Skin of body (tissue), 2 donors: ENCODE results near the gene ANKS4B. TPM values are rescaled to one million over a fixed set of nuclear protein-coding genes. Genes with fewer than 3 reads are reported as not detected.
"Not testable (repeated sequence)": the region's sequence is repeated elsewhere in the genome, so short reads cannot be mapped to it uniquely, and the experiment has no call there.

Experiments used
- DNase-seq: peaks from one replicate; lab custom pipeline; 2025; lab: John Stamatoyannopoulos, UW
- total RNA-seq: library from RNA; depleted of rRNA; stranded (reverse); fragments of >200 nt; gene quantifications from one replicate; pipeline ENCODE4 v1.2.3, GENCODE V29; 2014

The ANKS4B gene
- not detected for total RNA-seq

- DNase-seq = no peak
Observed at GRCh38 chr16:21233521-21234150, at the start of gene ANKS4B. ANKS4B (plus strand) TSS chr16:21233699; CDS start chr16:21233738, 39 bp downstream.

- DNase-seq = no peak
Observed at GRCh38 chr16:21183995-21184394, 49.5 kb upstream of the ANKS4B start.

GRCh38 chr16:21184834-21185233 lies 48.7 kb upstream of the ANKS4B start:
- no peak for DNase-seq

- DNase-seq = no peak
Observed at GRCh38 chr16:21185659-21186325, 47.7 kb upstream of the ANKS4B start.

- no peak for DNase-seq
Observed at GRCh38 chr16:21186326-21186691, 47.2 kb upstream of the ANKS4B start.

GRCh38 chr16:21189311-21189710 lies 44.2 kb upstream of the ANKS4B start:
- no peak for DNase-seq

GRCh38 chr16:21190013-21190412 lies 43.5 kb upstream of the ANKS4B start:
- no peak for DNase-seq

- DNase-seq = no peak
Observed at GRCh38 chr16:21190599-21190998, 42.9 kb upstream of the ANKS4B start.

- no peak for DNase-seq
Observed at GRCh38 chr16:21192991-21193390, 40.5 kb upstream of the ANKS4B start.

- peak; percentile 49 for DNase-seq
Observed at GRCh38 chr16:21194771-21195301, 38.7 kb upstream of the ANKS4B start.

- DNase-seq = not testable (repeated sequence)
Observed at GRCh38 chr16:21195330-21195729, 38.2 kb upstream of the ANKS4B start.

GRCh38 chr16:21197112-21197511 lies 36.4 kb upstream of the ANKS4B start:
- DNase-seq = no peak

- no peak for DNase-seq
Observed at GRCh38 chr16:21197621-21198020, 35.9 kb upstream of the ANKS4B start.

- no peak for DNase-seq
Observed at GRCh38 chr16:21199607-21200218, 33.8 kb upstream of the ANKS4B start.

GRCh38 chr16:21203155-21203797 lies 30.2 kb upstream of the ANKS4B start:
- DNase-seq = no peak

GRCh38 chr16:21205303-21205702 lies 28.2 kb upstream of the ANKS4B start:
- no peak for DNase-seq

GRCh38 chr16:21206550-21206949 lies 26.9 kb upstream of the ANKS4B start:
- no peak for DNase-seq

GRCh38 chr16:21208446-21209230 lies 24.9 kb upstream of the ANKS4B start:
- DNase-seq = no peak

- no peak for DNase-seq
Observed at GRCh38 chr16:21211486-21211885, 22.0 kb upstream of the ANKS4B start, which contains the start of gene ZP2. ZP2 (minus strand) TSS chr16:21211574; CDS start chr16:21211547, 27 bp downstream.

GRCh38 chr16:21214086-21214485 lies 19.4 kb upstream of the ANKS4B start:
- no peak for DNase-seq

GRCh38 chr16:21217121-21217520 lies 16.4 kb upstream of the ANKS4B start:
- no peak for DNase-seq
